22Rv1 (cell line): ENCODE measurements around the gene GPATCH1.

Experiments used
- CTCF ChIP-seq: fragments of 450-650 bp; IDR thresholded peaks from 2 replicates; pipeline ENCODE4 v1.5.1; 2017; ENCODE audit warnings: mild to moderate bottlenecking
- ZFX ChIP-seq: fragments of 450-650 bp; IDR thresholded peaks from 2 replicates; pipeline ENCODE4 v1.6.1; 2017; ENCODE audit warnings: antibody characterized with exemption, borderline replicate concordance

DNA sequence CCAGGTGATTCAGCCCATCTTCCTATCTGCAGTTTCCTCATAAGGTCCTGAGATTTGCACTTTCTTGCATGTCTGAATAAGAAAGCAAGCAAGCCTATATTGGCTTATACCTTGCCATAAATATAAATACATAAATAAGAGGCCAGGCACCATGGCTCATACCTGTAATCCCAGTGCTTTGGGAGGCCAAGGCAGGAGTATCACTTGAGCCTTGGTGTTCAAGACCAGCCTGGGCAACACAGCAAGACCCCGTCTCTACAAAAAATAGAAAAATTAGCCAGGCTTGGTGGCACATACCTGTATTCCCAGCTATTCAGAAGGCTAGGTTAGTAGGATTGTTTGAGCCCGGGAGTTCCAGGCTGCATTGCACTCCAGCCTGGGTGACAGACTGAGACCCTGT lies 5.5 kb upstream of the GPATCH1 start:
- no peak for TF ChIP-seq CTCF
- TF ChIP-seq ZFX, result no peak
